ENCODE measurements around the gene BRAF.

Gene BRAF

GRCh38 chr7:140685407-140686087, 239.2 kb downstream of the BRAF start:
- no peak for TF ChIP-seq CTCF (IDR thresholded peaks at IDR 0.05; ENCODE audit: borderline replicate concordance, insufficient read depth, low read depth, low read length)

GRCh38 chr7:140684066-140684950, 240.4 kb downstream of the BRAF start:
- no peak overlapping the region for H3K4me3 ChIP-seq (ENCODE audit: low read depth, low read length)
- no peak for TF ChIP-seq CTCF (IDR thresholded peaks at IDR 0.05; ENCODE audit: borderline replicate concordance, insufficient read depth, low read depth, low read length)

More at GRCh38 chr7:140685407-140686087, 239.2 kb downstream of the BRAF start:
- H3K4me3 ChIP-seq (ENCODE audit: low read depth, low read length): no peak overlapping the region

GRCh38 chr7:140683657-140684056, 241.1 kb downstream of the BRAF start:
- no peak overlapping the region for H3K4me3 ChIP-seq (ENCODE audit: low read depth, low read length)
- TF ChIP-seq CTCF (IDR thresholded peaks at IDR 0.05; ENCODE audit: borderline replicate concordance, insufficient read depth, low read depth, low read length): no peak

- TF ChIP-seq CTCF (IDR thresholded peaks at IDR 0.05; ENCODE audit: borderline replicate concordance, insufficient read depth, low read depth, low read length): no peak
- H3K4me3 ChIP-seq (ENCODE audit: low read depth, low read length): no peak overlapping the region
Measured at GRCh38 chr7:140681766-140682165, 243.0 kb downstream of the BRAF start.

GRCh38 chr7:140680886-140681285, 243.8 kb downstream of the BRAF start:
- TF ChIP-seq CTCF (IDR thresholded peaks at IDR 0.05; ENCODE audit: borderline replicate concordance, insufficient read depth, low read depth, low read length): no peak
- H3K4me3 ChIP-seq (ENCODE audit: low read depth, low read length): no peak overlapping the region

- TF ChIP-seq CTCF (IDR thresholded peaks at IDR 0.05; ENCODE audit: borderline replicate concordance, insufficient read depth, low read depth, low read length): no peak
- no peak overlapping the region for H3K4me3 ChIP-seq (ENCODE audit: low read depth, low read length)
Measured at GRCh38 chr7:140679186-140679585, 245.5 kb downstream of the BRAF start.

GRCh38 chr7:140678816-140679130, 246.0 kb downstream of the BRAF start:
- no peak for TF ChIP-seq CTCF (IDR thresholded peaks at IDR 0.05; ENCODE audit: borderline replicate concordance, insufficient read depth, low read depth, low read length)
- no peak overlapping the region for H3K4me3 ChIP-seq (ENCODE audit: low read depth, low read length)

All from GM12875 (cell line).